Adipocyte (in vitro differentiated cells): Measurements from ENCODE around the gene HACD3.
A peak's percentile ranks its signal among the peaks of the same experiment; 100 is the strongest.

ENCODE experiments used
- DNase-seq: peaks from one replicate; pipeline ENCODE4 v3.0.0-alpha.2; 2015; ENCODE audit warnings: low read depth
- H3K27me3 ChIP-seq: replicated peaks from 2 replicates; pipeline ENCODE4 v1.7.0; 2013; ENCODE audit warnings: mild to moderate bottlenecking, low read length, moderate library complexity; ENCODE audit not compliant: control insufficient read depth, insufficient read depth
- H3K36me3 ChIP-seq: 2 replicates; pipeline ENCODE4 v1.7.0; 2013; ENCODE audit warnings: low read length, mild to moderate bottlenecking, moderate library complexity; ENCODE audit not compliant: control insufficient read depth, insufficient read depth, severe bottlenecking
- H3K4me1 ChIP-seq: 2 replicates; pipeline ENCODE4 v1.7.0; 2013; ENCODE audit warnings: mild to moderate bottlenecking, low read length, moderate library complexity; ENCODE audit not compliant: control insufficient read depth, insufficient read depth
- H3K4me3 ChIP-seq: 2 replicates; pipeline ENCODE4 v1.7.0; 2013; ENCODE audit warnings: mild to moderate bottlenecking, low read length, moderate library complexity
- H3K9ac ChIP-seq: 2 replicates; pipeline ENCODE4 v1.7.0; 2013; ENCODE audit warnings: mild to moderate bottlenecking, low read length, moderate library complexity
- H3K9me3 ChIP-seq: 2 replicates; pipeline ENCODE4 v1.7.0; 2013; ENCODE audit warnings: mild to moderate bottlenecking, low read length, moderate library complexity; ENCODE audit not compliant: control insufficient read depth

The HACD3 gene

DNA sequence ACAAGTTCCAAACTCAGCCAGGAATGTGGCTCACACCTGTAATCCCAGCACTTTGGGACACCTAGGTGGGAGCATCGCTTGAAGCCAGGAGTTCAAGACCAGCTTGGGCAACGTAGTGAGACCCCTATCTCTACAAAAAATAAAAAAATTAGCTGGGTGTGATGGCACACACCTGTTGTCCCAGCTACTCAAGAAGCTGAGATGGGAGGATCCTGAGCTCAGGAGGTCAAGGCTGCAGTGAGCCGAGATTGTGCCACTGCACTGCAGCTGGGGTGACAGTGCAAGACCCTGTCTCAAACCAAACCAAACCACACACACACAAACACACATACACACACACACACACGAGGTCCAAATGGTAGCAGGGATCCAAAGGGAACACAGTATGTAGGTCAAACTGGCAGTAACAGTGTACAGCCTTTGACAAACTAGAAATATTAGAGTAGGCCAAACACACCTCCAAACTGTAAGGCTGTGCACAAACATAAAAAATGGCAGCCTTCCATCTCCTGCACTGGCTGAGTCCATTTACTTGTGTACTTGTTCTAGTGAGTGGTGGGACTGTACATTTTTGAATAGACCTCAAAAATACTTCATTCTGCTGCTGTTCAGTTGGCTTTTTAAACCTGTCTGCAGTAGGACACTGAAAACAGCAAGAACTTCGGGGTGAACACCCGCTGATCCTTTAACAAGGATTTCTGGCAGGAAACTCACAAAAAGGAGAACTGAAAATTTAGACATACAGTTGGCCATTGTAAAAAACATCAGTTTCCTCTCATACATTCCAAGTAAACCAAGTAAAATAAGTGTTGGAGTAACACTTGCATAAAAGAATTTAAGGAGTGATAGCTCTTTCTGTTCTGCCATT, 47.1 kb downstream of the HACD3 start:
- Histone ChIP-seq H3K9me3 (no peaks in the 10 kb centered on the region), H3K4me3 (no peak overlapping the region), H3K27me3 (no peaks in the 10 kb centered on the region), H3K36me3 (peaks cover 54% of the 10 kb centered on the region), H3K4me1 (peaks cover 25% of the 10 kb centered on the region), H3K9ac (no peak overlapping the region)
- DNase-seq: no peak

DNA sequence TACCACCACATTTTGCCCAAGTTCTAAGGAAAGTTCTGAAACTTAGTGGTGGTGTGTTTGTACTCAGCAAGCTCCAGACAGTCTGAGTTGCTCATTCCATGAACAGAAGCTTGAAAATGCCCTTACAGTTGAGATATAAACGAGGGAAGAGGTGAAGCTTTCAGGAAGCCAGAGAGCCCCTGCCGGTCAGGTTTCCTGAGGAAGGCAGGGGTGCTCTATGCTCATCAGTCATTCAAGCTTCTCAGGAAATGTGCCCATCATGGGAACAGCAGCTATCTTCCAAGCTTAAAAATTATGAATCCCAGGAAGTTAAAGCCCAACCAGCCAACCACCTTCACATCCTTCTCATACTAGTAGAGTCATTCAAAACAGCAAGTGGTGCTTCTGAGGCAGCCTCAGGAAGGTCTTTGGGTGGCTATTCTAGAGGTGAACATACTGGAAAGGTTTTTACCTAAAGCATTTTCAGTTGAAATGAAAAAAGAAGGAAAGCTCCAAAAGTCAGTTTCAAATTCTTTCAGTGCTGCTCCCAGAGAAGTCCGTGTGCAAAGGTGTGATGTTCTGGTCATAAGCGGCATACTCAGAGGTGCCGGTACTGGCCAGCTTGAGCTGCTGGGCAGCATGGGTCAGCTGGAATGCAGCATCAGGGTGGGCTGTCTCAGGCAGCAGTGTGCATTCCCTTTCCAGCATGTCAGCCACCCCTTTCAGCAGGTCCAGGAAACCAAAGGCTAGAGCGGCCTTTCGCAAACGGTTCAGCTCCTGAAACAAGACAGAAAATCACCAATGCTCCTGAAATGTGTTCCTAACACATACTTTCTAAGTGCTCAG, 48.9 kb downstream of the HACD3 start:
- DNase-seq: no peak
- no peak overlapping the region for H3K9ac ChIP-seq
- peaks cover 25% of the 10 kb centered on the region for H3K4me1 ChIP-seq
- no peaks in the 10 kb centered on the region for H3K27me3 ChIP-seq
- H3K9me3 ChIP-seq: no peaks in the 10 kb centered on the region
- no peak overlapping the region for H3K4me3 ChIP-seq
- H3K36me3 ChIP-seq: peaks cover 67% of the 10 kb centered on the region

DNA sequence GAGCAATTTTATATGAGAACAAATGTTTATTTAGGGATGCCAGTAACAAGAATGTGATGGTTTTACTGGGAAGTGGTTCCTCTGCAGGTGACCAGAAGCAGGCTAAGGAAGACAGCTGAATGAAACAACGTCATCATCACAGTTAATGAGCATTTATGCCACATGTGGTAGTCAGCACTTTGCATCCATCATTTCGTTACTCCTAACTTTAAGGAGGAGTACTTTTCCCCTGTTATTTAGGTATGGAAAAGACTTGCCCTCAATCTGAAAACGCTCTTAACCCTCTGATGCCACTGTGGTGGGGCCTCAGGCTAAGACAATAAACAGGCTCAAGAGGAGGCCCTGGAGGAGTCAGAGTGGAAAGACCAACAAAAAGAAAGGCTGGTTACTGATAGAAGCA, 49.5 kb downstream of the HACD3 start:
- H3K27me3 ChIP-seq: no peaks in the 10 kb centered on the region
- peaks cover 25% of the 10 kb centered on the region for H3K4me1 ChIP-seq
- no peaks in the 10 kb centered on the region for H3K9me3 ChIP-seq
- H3K9ac ChIP-seq: no peak overlapping the region
- H3K36me3 ChIP-seq: peaks cover 70% of the 10 kb centered on the region
- DNase-seq: no peak
- H3K4me3 ChIP-seq: no peak overlapping the region

DNA sequence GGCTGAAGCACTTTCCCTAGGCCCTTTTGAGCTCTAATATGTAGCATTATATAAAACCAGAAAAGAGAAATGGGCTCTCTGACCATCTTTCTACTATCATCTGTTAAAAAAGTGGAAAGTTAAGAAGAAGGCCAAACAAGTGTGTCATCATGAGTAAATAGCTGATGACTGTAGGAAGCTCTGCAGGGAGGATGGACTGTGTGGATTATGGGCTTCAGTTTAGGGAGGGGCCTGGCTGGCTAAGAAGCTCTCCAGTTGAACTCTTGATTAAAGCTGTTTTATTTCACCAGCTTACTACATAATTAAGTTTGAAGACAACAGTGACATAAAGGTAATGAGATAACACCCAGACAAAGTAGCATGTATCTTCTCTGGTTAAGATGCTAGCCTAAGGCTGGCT, 50.0 kb downstream of the HACD3 start:
- Histone ChIP-seq H3K4me1 (peaks cover 25% of the 10 kb centered on the region), H3K9ac (no peak overlapping the region), H3K27me3 (no peaks in the 10 kb centered on the region), H3K9me3 (no peaks in the 10 kb centered on the region), H3K36me3 (peaks cover 75% of the 10 kb centered on the region), H3K4me3 (no peak overlapping the region)
- DNase-seq: peak; percentile 56

DNA sequence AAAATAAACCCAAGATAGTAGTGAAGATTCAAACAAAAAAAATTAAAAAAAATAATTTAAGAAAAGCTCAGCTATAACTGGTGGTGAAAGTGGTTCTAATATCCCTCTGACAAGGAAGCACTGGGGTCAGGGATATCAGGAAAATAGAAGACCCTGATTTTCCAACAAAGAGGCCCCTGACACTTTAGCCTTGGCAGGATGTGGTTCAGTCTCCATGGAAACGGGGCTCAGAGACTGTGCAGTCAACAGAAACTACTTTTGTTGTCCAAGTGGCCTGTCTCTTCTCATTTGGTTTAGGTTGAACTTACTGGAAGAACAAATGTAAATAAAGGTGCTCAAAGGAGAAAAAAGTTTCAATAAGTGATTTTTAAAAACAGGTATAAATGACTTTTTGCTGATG, 53.4 kb downstream of the HACD3 start:
- peaks cover 9% of the 10 kb centered on the region for H3K4me1 ChIP-seq
- peaks cover 83% of the 10 kb centered on the region for H3K36me3 ChIP-seq
- no peaks in the 10 kb centered on the region for H3K9me3 ChIP-seq
- no peak overlapping the region for H3K4me3 ChIP-seq
- H3K9ac ChIP-seq: no peak overlapping the region
- peak; percentile 30 for DNase-seq
- no peaks in the 10 kb centered on the region for H3K27me3 ChIP-seq

DNA sequence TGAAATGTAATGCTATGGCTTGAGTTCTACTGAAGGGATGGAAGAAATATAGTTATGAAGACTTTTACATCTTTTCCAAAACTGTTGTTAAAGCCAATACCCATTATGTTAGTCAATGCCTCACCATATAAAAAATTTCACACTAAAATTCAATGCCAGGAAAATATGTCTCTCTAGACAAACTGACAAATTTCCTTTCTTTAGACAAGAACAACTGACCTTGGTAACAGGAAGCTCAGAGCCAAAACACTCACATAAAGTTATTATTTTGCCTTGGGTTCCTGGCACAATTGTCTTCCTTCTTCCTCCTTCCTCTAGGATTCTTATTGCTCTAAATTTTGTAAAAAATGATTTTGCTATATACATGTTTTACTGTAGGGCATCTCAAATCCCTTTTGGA, 54.0 kb downstream of the HACD3 start:
- Histone ChIP-seq H3K9ac (no peak overlapping the region), H3K9me3 (no peaks in the 10 kb centered on the region), H3K4me3 (no peak overlapping the region), H3K27me3 (no peaks in the 10 kb centered on the region), H3K36me3 (peaks cover 83% of the 10 kb centered on the region), H3K4me1 (peaks cover 9% of the 10 kb centered on the region)
- no peak for DNase-seq

DNA sequence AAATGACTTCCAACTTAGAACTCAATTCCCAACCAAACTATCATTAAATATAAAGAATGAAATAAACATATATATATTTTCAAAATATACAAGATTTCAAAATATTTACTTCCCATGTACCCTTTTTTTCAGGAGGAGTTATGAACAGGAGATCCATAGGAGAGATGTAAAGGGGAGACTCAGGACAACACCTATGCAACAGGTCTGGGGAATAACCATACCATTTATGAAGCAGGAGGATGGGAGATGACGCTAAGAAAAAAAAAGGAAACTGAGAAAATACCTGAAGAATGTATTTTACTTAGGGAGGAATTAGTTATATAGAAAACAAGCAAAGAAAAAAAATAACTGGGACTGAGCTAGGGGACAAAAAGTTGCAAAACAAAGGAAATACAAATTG, 56.8 kb downstream of the HACD3 start:
- no peaks in the 10 kb centered on the region for H3K4me1 ChIP-seq
- DNase-seq: no peak
- no peak overlapping the region for H3K4me3 ChIP-seq
- H3K9ac ChIP-seq: no peak overlapping the region
- peaks cover 89% of the 10 kb centered on the region for H3K36me3 ChIP-seq
- H3K27me3 ChIP-seq: no peaks in the 10 kb centered on the region
- no peaks in the 10 kb centered on the region for H3K9me3 ChIP-seq

DNA sequence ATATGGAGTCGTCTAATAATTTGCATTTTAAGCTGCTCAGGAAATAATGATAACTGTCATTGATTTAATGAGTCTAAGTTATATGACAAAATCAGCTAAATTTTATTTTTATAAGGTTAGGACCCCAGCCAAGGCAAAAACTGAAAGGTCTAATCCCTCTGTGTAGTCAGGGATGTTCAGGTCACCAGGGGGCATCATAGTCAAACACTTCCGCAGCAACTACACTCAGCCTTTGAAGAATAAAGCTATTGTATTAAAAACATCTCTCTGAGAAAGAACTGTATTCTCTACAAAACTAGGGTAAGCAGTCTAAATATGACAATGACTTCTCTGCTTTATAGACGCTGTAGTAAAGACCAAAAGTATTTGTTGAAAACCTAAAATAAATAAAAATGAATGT, 65.7 kb downstream of the HACD3 start:
- Histone ChIP-seq H3K4me3 (no peak overlapping the region), H3K9ac (no peak overlapping the region)

DNA sequence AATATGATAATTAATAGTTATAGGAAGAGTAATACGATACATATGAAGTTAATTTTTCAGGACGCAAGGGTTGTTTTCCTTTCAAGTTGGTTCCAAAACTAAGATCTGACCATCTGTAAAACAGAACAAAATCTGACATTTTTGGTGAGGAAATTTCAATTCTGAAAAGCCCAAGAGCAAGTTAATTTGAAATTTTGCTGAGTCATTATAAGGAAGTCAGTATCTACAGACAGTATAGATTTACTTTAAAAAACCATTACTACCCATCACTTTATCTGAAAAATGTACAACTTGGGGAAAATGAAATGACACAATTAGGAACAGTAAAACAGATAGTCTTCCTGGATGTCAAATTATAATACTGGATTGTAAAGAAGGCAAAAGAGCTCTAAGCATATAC, 68.2 kb downstream of the HACD3 start:
- Histone ChIP-seq H3K4me1 (no peaks in the 10 kb centered on the region), H3K4me3 (no peak overlapping the region), H3K36me3 (peaks cover 81% of the 10 kb centered on the region), H3K27me3 (no peaks in the 10 kb centered on the region), H3K9me3 (no peaks in the 10 kb centered on the region), H3K9ac (no peak overlapping the region)
- no peak for DNase-seq

More for the DNA sequence above, 65.7 kb downstream of the HACD3 start:
- Histone ChIP-seq H3K27me3 (no peaks in the 10 kb centered on the region), H3K9me3 (no peaks in the 10 kb centered on the region), H3K4me1 (no peaks in the 10 kb centered on the region), H3K36me3 (peaks cover 85% of the 10 kb centered on the region)
- peak; percentile 18 for DNase-seq

DNA sequence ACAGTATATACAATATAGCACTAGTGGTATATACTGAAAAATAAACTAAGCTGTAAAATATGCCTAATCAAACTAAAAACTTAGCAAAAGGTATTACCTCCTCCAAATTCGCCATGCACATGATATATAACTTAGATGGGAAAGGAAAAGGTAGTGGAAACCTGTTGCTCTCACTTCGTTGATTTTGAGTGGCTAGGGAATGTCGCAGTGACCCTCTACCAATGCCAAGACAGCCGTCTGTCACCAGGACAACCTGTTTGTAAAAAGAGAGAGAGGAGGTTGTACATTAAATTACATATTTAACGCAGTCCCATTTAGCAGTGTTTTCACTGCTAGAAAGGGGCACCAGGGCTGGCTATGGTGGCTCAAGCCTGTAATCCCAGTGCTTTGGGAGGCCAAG, 69.4 kb downstream of the HACD3 start:
- peaks cover 86% of the 10 kb centered on the region for H3K36me3 ChIP-seq

DNA sequence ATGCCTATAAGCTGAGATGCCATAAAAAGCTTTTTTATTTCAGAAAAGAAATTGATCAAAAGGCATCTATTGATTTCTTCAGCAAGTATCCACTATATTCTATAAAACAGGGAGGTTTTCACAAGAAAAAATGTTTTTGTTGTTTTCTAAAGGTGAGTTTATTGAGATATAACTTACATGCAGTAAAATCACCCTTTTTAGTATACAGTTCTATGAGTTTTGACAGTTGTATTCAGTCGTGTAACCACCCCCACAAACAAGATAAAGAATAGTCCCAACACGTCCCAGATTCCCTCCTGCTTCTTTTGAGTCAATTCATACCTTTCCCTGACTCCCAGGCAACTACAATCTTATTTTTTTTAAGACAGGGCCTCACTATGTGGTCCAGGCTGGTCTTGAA, 72.9 kb downstream of the HACD3 start:
- H3K4me3 ChIP-seq: no peak overlapping the region
- no peaks in the 10 kb centered on the region for H3K9me3 ChIP-seq
- H3K9ac ChIP-seq: no peak overlapping the region
- H3K4me1 ChIP-seq: no peaks in the 10 kb centered on the region
- peaks cover 68% of the 10 kb centered on the region for H3K36me3 ChIP-seq
- no peak for DNase-seq
- no peaks in the 10 kb centered on the region for H3K27me3 ChIP-seq

More for the DNA sequence above, 69.4 kb downstream of the HACD3 start:
- Histone ChIP-seq H3K9ac (no peak overlapping the region), H3K27me3 (no peaks in the 10 kb centered on the region), H3K4me1 (no peaks in the 10 kb centered on the region), H3K9me3 (no peaks in the 10 kb centered on the region), H3K4me3 (no peak overlapping the region)
- DNase-seq: no peak
